ENCODE data around the gene TRAPPC2.

The TRAPPC2 gene

DNA sequence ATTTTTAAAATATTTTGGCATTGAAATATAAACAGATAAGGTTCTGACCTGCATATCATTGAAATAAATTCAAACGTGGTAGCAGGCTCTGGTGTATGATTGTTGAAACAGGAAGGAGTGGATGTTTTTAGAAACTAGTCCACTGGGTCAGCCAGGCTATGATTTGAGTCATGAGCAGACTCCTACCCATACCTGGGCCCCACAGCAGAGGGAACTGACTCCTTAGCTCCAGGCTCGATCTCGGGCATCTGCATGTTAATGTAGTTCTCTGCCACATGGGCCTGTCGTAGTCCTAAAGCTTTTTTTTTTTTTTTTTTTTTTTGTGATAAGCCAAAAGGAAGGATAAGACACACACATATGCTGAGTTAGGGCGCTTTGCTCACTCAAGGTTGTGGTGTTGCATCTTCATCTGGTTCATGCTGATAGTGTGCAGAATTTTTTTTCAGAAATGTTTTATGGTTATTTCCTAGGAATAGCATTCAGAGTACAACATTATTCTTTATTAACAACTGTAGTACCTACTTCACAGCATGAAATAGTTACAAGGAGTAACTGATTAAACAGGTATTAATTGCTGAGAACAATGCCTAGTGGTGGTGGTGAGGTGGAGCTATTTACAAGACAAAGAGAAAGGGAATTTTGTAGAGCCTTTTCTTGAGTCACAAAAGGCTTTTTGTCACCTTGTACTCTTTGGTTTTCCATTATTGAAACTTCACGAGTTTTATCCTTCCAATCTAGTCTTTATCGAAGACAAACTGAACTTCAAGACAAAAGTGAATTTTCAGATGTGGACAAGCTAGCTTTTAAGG, 27.4 kb upstream of the TRAPPC2 start:
- H3K4me3 ChIP-seq (ENCODE audit: low read length) = peak overlapping the region; percentile 41

GRCh38 chrX:13760426-13760825, 26.0 kb upstream of the TRAPPC2 start:
- Histone ChIP-seq H3K27me3 (ENCODE audit: insufficient read depth, low read length) (no peaks in the 10 kb centered on the region), H3K9ac (ENCODE audit: low read depth, low read length) (no peak overlapping the region; the same call in 1 of the 2 replicates), H3K9me3 (ENCODE audit: insufficient read depth, low read depth, low read length) (no peaks in the 10 kb centered on the region), H3K27ac (ENCODE audit: low read length) (no peak overlapping the region), H3K4me1 (ENCODE audit: insufficient read depth, low read length) (peaks cover 23% of the 10 kb centered on the region; the same call in 1 of the 2 replicates), H3K4me3 (ENCODE audit: low read length) (no peak overlapping the region), H3K36me3 (ENCODE audit: insufficient read depth, low read depth, low read length) (peaks cover 83% of the 10 kb centered on the region)

More for the DNA sequence above, 27.4 kb upstream of the TRAPPC2 start:
- Histone ChIP-seq H3K27me3 (ENCODE audit: insufficient read depth, low read length) (no peaks in the 10 kb centered on the region), H3K36me3 (ENCODE audit: insufficient read depth, low read depth, low read length) (peaks cover 87% of the 10 kb centered on the region), H3K4me1 (ENCODE audit: insufficient read depth, low read length) (peaks cover 23% of the 10 kb centered on the region; the same call in 1 of the 2 replicates), H3K9ac (ENCODE audit: low read depth, low read length) (no peak overlapping the region; the same call in 1 of the 2 replicates), H3K9me3 (ENCODE audit: insufficient read depth, low read depth, low read length) (no peaks in the 10 kb centered on the region), H3K27ac (ENCODE audit: low read length) (no peak overlapping the region)

- peaks cover 83% of the 10 kb centered on the region for H3K36me3 ChIP-seq (ENCODE audit: insufficient read depth, low read depth, low read length)
- H3K4me1 ChIP-seq (ENCODE audit: insufficient read depth, low read length) = peaks cover 23% of the 10 kb centered on the region; the same call in 1 of the 2 replicates
- no peak overlapping the region for H3K27ac ChIP-seq (ENCODE audit: low read length)
- H3K27me3 ChIP-seq (ENCODE audit: insufficient read depth, low read length) = no peaks in the 10 kb centered on the region
- no peak overlapping the region for H3K4me3 ChIP-seq (ENCODE audit: low read length)
- no peaks in the 10 kb centered on the region for H3K9me3 ChIP-seq (ENCODE audit: insufficient read depth, low read depth, low read length)
- H3K9ac ChIP-seq (ENCODE audit: low read depth, low read length) = no peak overlapping the region
Measured at GRCh38 chrX:13759152-13759718, 24.8 kb upstream of the TRAPPC2 start.

DNA sequence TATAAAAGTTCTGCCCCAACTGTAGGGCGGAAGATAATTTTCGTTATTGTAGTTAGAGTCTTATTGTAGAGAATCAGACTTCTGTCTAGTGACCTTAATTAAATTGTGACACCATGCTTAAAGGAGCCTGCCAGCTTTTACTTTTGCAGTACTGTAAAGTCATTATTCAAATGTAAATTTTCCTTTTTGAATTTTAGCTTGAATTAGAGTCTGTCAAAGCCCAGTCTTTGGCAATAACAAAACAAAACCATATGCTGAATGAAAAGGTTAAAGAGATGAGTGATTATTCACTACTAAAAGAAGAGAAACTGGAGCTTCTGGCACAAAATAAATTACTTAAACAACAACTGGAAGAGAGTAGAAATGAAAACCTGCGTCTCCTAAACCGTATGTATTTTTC, 22.0 kb upstream of the TRAPPC2 start:
- Histone ChIP-seq H3K36me3 (ENCODE audit: insufficient read depth, low read depth, low read length) (peaks cover 87% of the 10 kb centered on the region), H3K4me1 (ENCODE audit: insufficient read depth, low read length) (peaks cover 11% of the 10 kb centered on the region; the same call in 1 of the 2 replicates), H3K4me3 (ENCODE audit: low read length) (no peak overlapping the region), H3K9ac (ENCODE audit: low read depth, low read length) (no peak overlapping the region), H3K27me3 (ENCODE audit: insufficient read depth, low read length) (no peaks in the 10 kb centered on the region), H3K9me3 (ENCODE audit: insufficient read depth, low read depth, low read length) (no peaks in the 10 kb centered on the region), H3K27ac (ENCODE audit: low read length) (no peak overlapping the region)

GRCh38 chrX:13755254-13755653, 20.8 kb upstream of the TRAPPC2 start:
- H3K4me1 ChIP-seq (ENCODE audit: insufficient read depth, low read length) = peaks cover 2% of the 10 kb centered on the region; the same call in 1 of the 2 replicates
- H3K9me3 ChIP-seq (ENCODE audit: insufficient read depth, low read depth, low read length) = no peaks in the 10 kb centered on the region
- no peak overlapping the region for H3K4me3 ChIP-seq (ENCODE audit: low read length)
- H3K36me3 ChIP-seq (ENCODE audit: insufficient read depth, low read depth, low read length) = peaks cover 88% of the 10 kb centered on the region
- no peak overlapping the region for H3K9ac ChIP-seq (ENCODE audit: low read depth, low read length)
- no peaks in the 10 kb centered on the region for H3K27me3 ChIP-seq (ENCODE audit: insufficient read depth, low read length)
- no peak overlapping the region for H3K27ac ChIP-seq (ENCODE audit: low read length)

DNA sequence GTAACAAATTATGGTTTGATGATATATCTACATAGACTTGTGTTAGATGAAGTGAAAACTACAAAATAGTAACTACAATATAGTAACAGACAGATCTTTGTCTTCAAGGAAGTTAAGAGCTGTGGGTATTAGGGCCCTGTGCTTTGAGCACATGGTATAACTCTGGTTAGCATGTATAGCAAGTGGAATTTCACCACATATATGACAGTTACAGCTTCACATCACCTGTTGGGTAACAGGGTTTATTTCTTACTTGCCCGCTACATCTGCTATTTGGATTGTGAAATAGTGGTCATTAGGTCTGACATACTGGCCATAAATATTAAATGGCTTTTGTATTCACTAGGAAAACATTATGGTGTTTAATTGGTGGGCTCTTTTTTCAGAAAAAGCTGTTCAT, 20.3 kb upstream of the TRAPPC2 start:
- peaks cover 87% of the 10 kb centered on the region for H3K36me3 ChIP-seq (ENCODE audit: insufficient read depth, low read depth, low read length)
- no peak overlapping the region for H3K4me3 ChIP-seq (ENCODE audit: low read length)
- H3K27ac ChIP-seq (ENCODE audit: low read length) = no peak overlapping the region

GRCh38 chrX:13752646-13753045, 18.2 kb upstream of the TRAPPC2 start:
- Histone ChIP-seq H3K9ac (ENCODE audit: low read depth, low read length) (no peak overlapping the region), H3K9me3 (ENCODE audit: insufficient read depth, low read depth, low read length) (no peaks in the 10 kb centered on the region), H3K27me3 (ENCODE audit: insufficient read depth, low read length) (no peaks in the 10 kb centered on the region), H3K36me3 (ENCODE audit: insufficient read depth, low read depth, low read length) (peaks cover 82% of the 10 kb centered on the region), H3K4me3 (ENCODE audit: low read length) (no peak overlapping the region), H3K4me1 (ENCODE audit: insufficient read depth, low read length) (no peaks in the 10 kb centered on the region; the same call in 1 of the 2 replicates), H3K27ac (ENCODE audit: low read length) (no peak overlapping the region)

More for the DNA sequence above, 20.3 kb upstream of the TRAPPC2 start:
- Histone ChIP-seq H3K9ac (ENCODE audit: low read depth, low read length) (no peak overlapping the region), H3K4me1 (ENCODE audit: insufficient read depth, low read length) (no peaks in the 10 kb centered on the region; the same call in 1 of the 2 replicates), H3K9me3 (ENCODE audit: insufficient read depth, low read depth, low read length) (no peaks in the 10 kb centered on the region), H3K27me3 (ENCODE audit: insufficient read depth, low read length) (no peaks in the 10 kb centered on the region)

- Histone ChIP-seq H3K27ac (ENCODE audit: low read length) (no peak overlapping the region), H3K36me3 (ENCODE audit: insufficient read depth, low read depth, low read length) (peaks cover 81% of the 10 kb centered on the region), H3K4me3 (ENCODE audit: low read length) (no peak overlapping the region), H3K4me1 (ENCODE audit: insufficient read depth, low read length) (no peaks in the 10 kb centered on the region; the same call in 1 of the 2 replicates), H3K27me3 (ENCODE audit: insufficient read depth, low read length) (no peaks in the 10 kb centered on the region), H3K9me3 (ENCODE audit: insufficient read depth, low read depth, low read length) (no peaks in the 10 kb centered on the region), H3K9ac (ENCODE audit: low read depth, low read length) (no peak overlapping the region)
Measured at GRCh38 chrX:13752141-13752540, 17.7 kb upstream of the TRAPPC2 start.

GRCh38 chrX:13750812-13751211, 16.4 kb upstream of the TRAPPC2 start:
- Histone ChIP-seq H3K9ac (ENCODE audit: low read depth, low read length) (no peak overlapping the region), H3K4me1 (ENCODE audit: insufficient read depth, low read length) (no peaks in the 10 kb centered on the region), H3K36me3 (ENCODE audit: insufficient read depth, low read depth, low read length) (peaks cover 85% of the 10 kb centered on the region), H3K9me3 (ENCODE audit: insufficient read depth, low read depth, low read length) (no peaks in the 10 kb centered on the region), H3K4me3 (ENCODE audit: low read length) (no peak overlapping the region), H3K27ac (ENCODE audit: low read length) (no peak overlapping the region), H3K27me3 (ENCODE audit: insufficient read depth, low read length) (no peaks in the 10 kb centered on the region)

DNA sequence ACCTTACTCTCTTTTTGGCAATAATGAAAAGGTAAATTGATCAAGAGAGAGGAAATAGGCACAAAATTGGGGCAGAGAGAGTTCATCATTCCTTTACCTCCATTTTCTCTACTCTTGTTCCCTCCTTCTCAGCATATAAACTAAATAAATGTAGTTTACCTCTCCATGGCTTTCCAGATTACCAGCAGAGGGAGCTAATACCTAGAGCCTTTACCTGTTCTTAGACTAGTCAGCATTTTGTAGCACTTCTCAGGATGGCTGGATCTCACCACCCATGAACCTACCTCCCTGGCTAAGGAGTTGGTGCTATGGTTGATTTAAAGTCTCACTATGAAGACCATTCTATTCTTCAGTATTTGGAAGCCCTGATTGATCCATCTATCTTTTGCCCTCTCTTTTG, 15.8 kb upstream of the TRAPPC2 start:
- no peaks in the 10 kb centered on the region for H3K27me3 ChIP-seq (ENCODE audit: insufficient read depth, low read length)
- H3K36me3 ChIP-seq (ENCODE audit: insufficient read depth, low read depth, low read length) = peaks cover 85% of the 10 kb centered on the region
- H3K4me1 ChIP-seq (ENCODE audit: insufficient read depth, low read length) = no peaks in the 10 kb centered on the region

DNA sequence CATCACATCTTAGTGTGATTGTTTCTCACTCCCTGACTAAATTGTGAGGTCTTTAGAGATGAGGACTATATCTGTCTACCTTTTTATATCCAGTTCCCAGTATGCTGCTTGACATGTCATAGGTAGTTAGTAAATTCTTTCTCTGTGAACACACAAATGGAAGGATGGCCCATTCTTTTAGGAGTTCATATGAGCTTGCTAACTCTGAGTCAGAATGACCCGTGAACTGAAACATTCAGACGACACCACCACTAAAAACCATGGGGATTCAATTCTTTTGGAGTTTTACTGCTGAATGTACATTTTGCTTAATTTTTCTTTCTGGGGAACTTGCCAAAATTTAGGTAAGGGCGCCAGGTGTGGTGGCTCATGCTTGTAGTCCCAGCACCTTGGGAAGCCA, 14.1 kb upstream of the TRAPPC2 start:
- Histone ChIP-seq H3K9ac (ENCODE audit: low read depth, low read length) (no peak overlapping the region), H3K27ac (ENCODE audit: low read length) (no peak overlapping the region), H3K4me3 (ENCODE audit: low read length) (no peak overlapping the region), H3K36me3 (ENCODE audit: insufficient read depth, low read depth, low read length) (peaks cover 90% of the 10 kb centered on the region), H3K9me3 (ENCODE audit: insufficient read depth, low read depth, low read length) (no peaks in the 10 kb centered on the region), H3K27me3 (ENCODE audit: insufficient read depth, low read length) (no peaks in the 10 kb centered on the region), H3K4me1 (ENCODE audit: insufficient read depth, low read length) (no peaks in the 10 kb centered on the region)

More for the DNA sequence above, 15.8 kb upstream of the TRAPPC2 start:
- Histone ChIP-seq H3K4me3 (ENCODE audit: low read length) (no peak overlapping the region), H3K27ac (ENCODE audit: low read length) (no peak overlapping the region), H3K9ac (ENCODE audit: low read depth, low read length) (no peak overlapping the region), H3K9me3 (ENCODE audit: insufficient read depth, low read depth, low read length) (no peaks in the 10 kb centered on the region)

- Histone ChIP-seq H3K4me1 (ENCODE audit: insufficient read depth, low read length) (no peaks in the 10 kb centered on the region), H3K36me3 (ENCODE audit: insufficient read depth, low read depth, low read length) (peaks cover 89% of the 10 kb centered on the region), H3K27me3 (ENCODE audit: insufficient read depth, low read length) (no peaks in the 10 kb centered on the region), H3K4me3 (ENCODE audit: low read length) (no peak overlapping the region), H3K9me3 (ENCODE audit: insufficient read depth, low read depth, low read length) (no peaks in the 10 kb centered on the region), H3K9ac (ENCODE audit: low read depth, low read length) (no peak overlapping the region), H3K27ac (ENCODE audit: low read length) (no peak overlapping the region)
Measured at GRCh38 chrX:13747836-13748235, 13.4 kb upstream of the TRAPPC2 start.
